H1 (cell line): ENCODE data around the gene ARHGAP15. TPM values are rescaled to one million over a fixed set of nuclear protein-coding genes. Genes with fewer than 3 reads are reported as not detected.

Experiments used
- CTCF ChIA-PET: fragments of 300-600 bp; sonication (Branson Sonifier 250); formaldehyde crosslinking; loops from one replicate; lab custom pipeline; 2021; ENCODE audit not compliant: partially characterized antibody; lab: Charles Lee
- POLR2A ChIA-PET: fragments of 300-600 bp; sonication (Branson Sonifier 250); formaldehyde crosslinking; loops from one replicate; lab custom pipeline; 2021; ENCODE audit warnings: inconsistent platforms; ENCODE audit not compliant: partially characterized antibody; lab: Charles Lee
- DNase-seq, 2 experiments: peaks; one replicate each; pipeline versions ENCODE4 v3.0.0 to v3.0.0-alpha.2; 2010 to 2022; ENCODE audit warnings: low spot score in 2 of 2, low read depth in 1 of 2, mixed read lengths in 1 of 2
- FAIRE-seq: peaks from 2 replicates; lab custom pipeline; 2011; peaks lifted over from hg19 to GRCh38; lab: Jason Lieb, UNC
- H2AFZ ChIP-seq: 2 replicates; pipeline ENCODE4 v1.8.1; 2012; ENCODE audit warnings: low read length, inconsistent platforms
- H2AK5ac ChIP-seq: 2 replicates; pipeline ENCODE4 v1.6.1; 2013; ENCODE audit warnings: low read depth, low read length
- H2BK120ac ChIP-seq: replicated peaks from 2 replicates; pipeline ENCODE3; 2013; ENCODE audit warnings: low read depth, low read length, inconsistent platforms
- H2BK12ac ChIP-seq: 2 replicates; pipeline ENCODE4 v1.6.1; 2013; ENCODE audit warnings: low read depth, low read length
- H2BK15ac ChIP-seq: 2 replicates; pipeline ENCODE4 v1.6.1; 2013; ENCODE audit warnings: low read length
- H2BK20ac ChIP-seq: 2 replicates; pipeline ENCODE4 v1.6.1; 2013; ENCODE audit warnings: low read length
- H2BK5ac ChIP-seq: 2 replicates; pipeline ENCODE4 v1.6.1; 2013; ENCODE audit warnings: low read depth, low read length
- H3K14ac ChIP-seq: 2 replicates; pipeline ENCODE4 v1.6.1; 2013; ENCODE audit warnings: inconsistent platforms; ENCODE audit not compliant: insufficient read length
- H3K18ac ChIP-seq: 2 replicates; pipeline ENCODE4 v1.6.1; 2013; ENCODE audit warnings: low read length; ENCODE audit errors: extremely low read depth
- H3K23ac ChIP-seq: 2 replicates; pipeline ENCODE4 v1.6.1; 2013; ENCODE audit warnings: inconsistent platforms; ENCODE audit not compliant: insufficient read length
- H3K23me2 ChIP-seq: 2 replicates; pipeline ENCODE4 v1.6.1; 2013; ENCODE audit warnings: low read depth, low read length
- H3K27ac ChIP-seq: 2 replicates; pipeline ENCODE4 v1.6.1; 2011; ENCODE audit warnings: low read depth, low read length, inconsistent platforms
- H3K27me3 ChIP-seq, 4 experiments: replicated peaks in 1 of 4; 1 replicate in 1 of 4; 2 replicates in 3 of 4; pipeline versions ENCODE4 v1.6.1 to v1.8.1; 2011 to 2013; ENCODE audit warnings: low read length in 3 of 4, mild to moderate bottlenecking in 3 of 4, inconsistent platforms in 2 of 4, mixed read lengths in 2 of 4, moderate library complexity in 1 of 4; ENCODE audit not compliant: control insufficient read depth in 3 of 4, insufficient read depth in 3 of 4; ENCODE audit errors: extremely low read depth in 1 of 4
- H3K36me3 ChIP-seq, 4 experiments: 2 replicates each; pipeline versions ENCODE4 v1.6.1 to v1.8.1; 2011 to 2013; ENCODE audit warnings: mild to moderate bottlenecking in 4 of 4, low read length in 3 of 4, moderate library complexity in 2 of 4, control low read depth in 1 of 4, inconsistent platforms in 1 of 4; ENCODE audit not compliant: insufficient read depth in 4 of 4, control insufficient read depth in 2 of 4
- H3K4ac ChIP-seq: replicated peaks from 2 replicates; pipeline ENCODE3; 2013; ENCODE audit warnings: low read length, low read depth, mixed read lengths, inconsistent platforms; ENCODE audit not compliant: insufficient read length
- H3K4me1 ChIP-seq, 4 experiments: replicated peaks in 1 of 4; 1 replicate in 1 of 4; 2 replicates in 3 of 4; pipeline versions ENCODE4 v1.6.1 to v1.8.1; 2011 to 2013; ENCODE audit warnings: low read length in 3 of 4, inconsistent platforms in 2 of 4, mixed read lengths in 1 of 4; ENCODE audit not compliant: insufficient read depth in 4 of 4, control insufficient read depth in 3 of 4
- H3K4me2 ChIP-seq, 2 experiments: 2 replicates each; pipeline versions ENCODE4 v1.6.1 to v1.8.1; 2011 to 2013; ENCODE audit warnings: low read depth in 2 of 2, low read length in 2 of 2, control low read depth in 1 of 2, inconsistent platforms in 1 of 2, mild to moderate bottlenecking in 1 of 2; ENCODE audit not compliant: insufficient read depth in 1 of 2
- H3K4me3 ChIP-seq, 4 experiments: fragments of 200-600, 300-600 bp in 1 of 4; sonication (generic), shearing (Covaris generic), sonication (Bioruptor Twin) in 1 of 4; 2 replicates each; pipeline versions ENCODE4 v1.5.1 to v1.8.1; 2011 to 2016; ENCODE audit warnings: low read length in 4 of 4, low read depth in 3 of 4, control low read depth in 2 of 4, inconsistent platforms in 2 of 4, mild to moderate bottlenecking in 2 of 4, mixed read lengths in 1 of 4, moderate library complexity in 1 of 4; ENCODE audit not compliant: insufficient read depth in 2 of 4; ENCODE audit errors: extremely low read depth in 1 of 4
- H3K56ac ChIP-seq: replicated peaks from 2 replicates; pipeline ENCODE3; 2013; ENCODE audit warnings: low read depth, mild to moderate bottlenecking, mixed read lengths, low read length, inconsistent platforms; ENCODE audit not compliant: insufficient read length
- H3K79me1 ChIP-seq: 2 replicates; pipeline ENCODE4 v1.6.1; 2013; ENCODE audit warnings: low read depth, low read length, control low read depth
- H3K79me2 ChIP-seq, 2 experiments: 2 replicates each; pipeline versions ENCODE4 v1.6.1 to v1.8.1; 2012 to 2013; ENCODE audit warnings: low read length in 2 of 2, mild to moderate bottlenecking in 2 of 2, inconsistent platforms in 1 of 2; ENCODE audit not compliant: insufficient read depth in 2 of 2, control insufficient read depth in 1 of 2
- H3K9ac ChIP-seq, 4 experiments: replicated peaks in 1 of 4; 1 replicate in 1 of 4; 2 replicates in 3 of 4; pipeline versions ENCODE4 v1.6.1 to v1.8.1; 2011 to 2013; ENCODE audit warnings: low read depth in 3 of 4, low read length in 3 of 4, control low read depth in 2 of 4, mild to moderate bottlenecking in 2 of 4, moderate library complexity in 2 of 4, inconsistent platforms in 1 of 4; ENCODE audit errors: extremely low read depth in 1 of 4
- H3K9me3 ChIP-seq, 2 experiments: 2 replicates each; pipeline versions ENCODE4 v1.6.1 to v1.8.1; 2012 to 2013; ENCODE audit warnings: mild to moderate bottlenecking in 2 of 2, moderate library complexity in 2 of 2, control low read depth in 1 of 2, inconsistent platforms in 1 of 2, low read depth in 1 of 2, low read length in 1 of 2, mixed read lengths in 1 of 2; ENCODE audit not compliant: insufficient read depth in 2 of 2
- H4K20me1 ChIP-seq, 2 experiments: replicated peaks in 1 of 2; 2 replicates each; pipeline versions ENCODE3 to v1.8.1; 2011 to 2013; ENCODE audit warnings: inconsistent platforms in 2 of 2, low read length in 2 of 2, mild to moderate bottlenecking in 1 of 2; ENCODE audit not compliant: insufficient read depth in 2 of 2, control insufficient read depth in 1 of 2
- H4K5ac ChIP-seq: 2 replicates; pipeline ENCODE4 v1.6.1; 2013; ENCODE audit warnings: low read length, low read depth, mixed read lengths, inconsistent platforms; ENCODE audit not compliant: insufficient read length
- H4K8ac ChIP-seq: 2 replicates; pipeline ENCODE4 v1.8.0; 2013; ENCODE audit warnings: mild to moderate bottlenecking, moderate library complexity, low read length, inconsistent platforms; ENCODE audit not compliant: insufficient read depth; ENCODE audit errors: extremely low read depth
- H4K91ac ChIP-seq: replicated peaks from 2 replicates; pipeline ENCODE3; 2013; ENCODE audit warnings: low read length, mixed read lengths, inconsistent platforms; ENCODE audit not compliant: insufficient read length
- ASH2L ChIP-seq: fragments of 200-600, 300-600 bp; sonication (generic); IDR thresholded peaks from one replicate; pipeline ENCODE4 v1.7.1; 2017; ENCODE audit warnings: low read length
- BACH1 ChIP-seq: IDR thresholded peaks from 2 replicates; pipeline ENCODE4 v1.6.1; 2012; ENCODE audit warnings: low read length, improper control_type of control experiment
- CHD2 ChIP-seq: IDR thresholded peaks from 2 replicates; pipeline ENCODE4 v1.6.1; 2012; ENCODE audit warnings: low read length, improper control_type of control experiment
- E2F6 ChIP-seq: IDR thresholded peaks from 2 replicates; pipeline ENCODE4 v1.6.1; 2012; ENCODE audit warnings: inconsistent platforms
- KDM4A ChIP-seq: IDR thresholded peaks from one replicate; pipeline ENCODE4 v1.7.1; 2012; ENCODE audit warnings: low read depth, mild to moderate bottlenecking, moderate library complexity, low read length, inconsistent platforms; ENCODE audit not compliant: severe bottlenecking
- NRF1 ChIP-seq: IDR thresholded peaks from 2 replicates; pipeline ENCODE4 v1.6.1; 2011; ENCODE audit warnings: mild to moderate bottlenecking, low read depth, low read length, improper control_type of control experiment
- POLR2A ChIP-seq, 2 experiments: IDR thresholded peaks; 1 replicate in 1 of 2; 2 replicates in 1 of 2; pipeline ENCODE4 v1.6.1; 2011; ENCODE audit warnings: low read depth in 2 of 2, low read length in 2 of 2, mild to moderate bottlenecking in 2 of 2; ENCODE audit errors: control extremely low read depth in 1 of 2
- SP2 ChIP-seq: IDR thresholded peaks from 2 replicates; pipeline ENCODE4 v1.6.1; 2012; ENCODE audit warnings: mild to moderate bottlenecking, low read length, inconsistent platforms
- SRF ChIP-seq: IDR thresholded peaks from 2 replicates; pipeline ENCODE4 v1.6.1; 2011; ENCODE audit warnings: mild to moderate bottlenecking, low read depth, low read length, moderate library complexity
- TAF1 ChIP-seq: IDR thresholded peaks from 2 replicates; pipeline ENCODE4 v1.6.1; 2011; ENCODE audit warnings: mild to moderate bottlenecking, low read depth, low read length
- TBP ChIP-seq: IDR thresholded peaks from 2 replicates; pipeline ENCODE4 v1.6.1; 2011; ENCODE audit warnings: low read depth, low read length, improper control_type of control experiment
- TCF12 ChIP-seq: IDR thresholded peaks from 2 replicates; pipeline ENCODE4 v1.6.1; 2011; ENCODE audit warnings: low read depth, mild to moderate bottlenecking, low read length
- WGBS, 2 experiments: shearing (Covaris generic) in 1 of 2; methylation state at CpG; one replicate each; pipeline versions ENCODE4 v1.1.6 to v1.1.7; 2013 to 2015; ENCODE audit warnings: low lambda C conversion rate in 2 of 2, mixed read lengths in 2 of 2, inconsistent platforms in 1 of 2, low coverage in 1 of 2, missing lambda C conversion rate in 1 of 2; ENCODE audit not compliant: insufficient replicate concordance in 2 of 2, insufficient coverage in 1 of 2, insufficient read length in 1 of 2; ENCODE audit errors: extremely low coverage in 1 of 2, missing lambda C conversion rate in 1 of 2; 5-methylcytosine and 5-hydroxymethylcytosine counted together
- polyA plus RNA-seq, 7 experiments: library from polyadenylated mRNA; depleted of rRNA in 3 of 7; stranded (reverse) in 5 of 7; unstranded in 2 of 7; fragments of >200 nt in 5 of 7; fragments of 200-250 nt in 2 of 7; gene quantifications; 1 replicate in 5 of 7; 2 replicates in 1 of 7; 4 replicates in 1 of 7; pipeline versions ENCODE4 v1.2.1 to v1.2.3, GENCODE V29; 2011 to 2013; ENCODE audit warnings: missing spikeins in 2 of 7, mixed read lengths in 2 of 7
- total RNA-seq: library from RNA; stranded (reverse); fragmentation: NEBNext Ultra II Directional; extraction: Animal tissue kit (Norgen Biotek cat#: 25700); gene quantifications from 2 replicates; pipeline ENCODE4 v1.2.1, GENCODE V29; 2021

ARHGAP15 gene
- total and polyA plus RNA-seq, 2 of the 8 experiments (the other 6 are each of a cell fraction or from before 2014, with no cell fraction given) = not detected

GRCh38 chr2:143535802-143536201 lies 406.6 kb downstream of the ARHGAP15 start:
- ChIA-PET CTCF (no interaction called here), POLR2A (no interaction called here)
- H2BK120ac ChIP-seq = no peak overlapping the region
- 80% methylated on average over 2 of the region's 2 CpGs; no CpG with 5 or more reads in 1 of the 2 experiments for WGBS, 2 experiments
- no peak overlapping the region for H3K56ac ChIP-seq
- no peaks in the 10 kb centered on the region for H3K79me2 ChIP-seq
- no peaks in the 10 kb centered on the region for H3K79me1 ChIP-seq
- no peak overlapping the region for H3K4ac ChIP-seq
- H4K91ac ChIP-seq = no peak overlapping the region
- H3K27ac ChIP-seq = no peak overlapping the region
- no peak overlapping the region for H2AK5ac ChIP-seq
- no peak overlapping the region for H3K9ac ChIP-seq
- FAIRE-seq (no peak), DNase-seq (no peak)
- H3K27me3 ChIP-seq = no peaks in the 10 kb centered on the region
- no peaks in the 10 kb centered on the region for H3K4me1 ChIP-seq
- no peaks in the 10 kb centered on the region for H4K20me1 ChIP-seq
- H2BK12ac ChIP-seq = no peak overlapping the region
- no peaks in the 10 kb centered on the region for H3K9me3 ChIP-seq
- no peak overlapping the region for H4K8ac ChIP-seq
- H2BK5ac ChIP-seq = no peak overlapping the region
- H3K18ac ChIP-seq = no peak overlapping the region
- no peak overlapping the region for H3K4me2 ChIP-seq
- H3K4me3 ChIP-seq = no peak overlapping the region
- H2BK20ac ChIP-seq = no peak overlapping the region
- TF ChIP-seq SRF (no peak), POLR2A (IDR thresholded peaks at IDR 0.05; ENCODE audit: control extremely low read depth in 1 of 2, low read depth in 2 of 2, low read length in 2 of 2) (no peak), TAF1 (no peak), NRF1 (no peak), CHD2 (no peak), BACH1 (no peak), KDM4A (no peak), SP2 (no peak), ASH2L (no peak), TCF12 (no peak), TBP (no peak), E2F6 (no peak)
- H3K23ac ChIP-seq = no peak overlapping the region
- no peak overlapping the region for H4K5ac ChIP-seq
- no peaks in the 10 kb centered on the region for H3K36me3 ChIP-seq
- H3K23me2 ChIP-seq = no peaks in the 10 kb centered on the region
- H2AFZ ChIP-seq = no peak overlapping the region
- H3K14ac ChIP-seq = no peak overlapping the region
- H2BK15ac ChIP-seq = no peak overlapping the region
